Lung microvascular endothelial cell (primary cell): ENCODE results near the gene CAPZB. TPM values are rescaled to one million over a fixed set of nuclear protein-coding genes. Genes with fewer than 3 reads are reported as not detected.

ENCODE experiments used
- DNase-seq, 2 donors: peaks; one replicate each; pipeline versions ENCODE4 v3.0.0 to v3.0.0-alpha.2; 2010; ENCODE audit warnings: low read depth in 2 of 2
- total RNA-seq: library from RNA; depleted of rRNA; stranded (reverse); fragments of >200 nt; gene quantifications from 2 replicates; pipeline ENCODE4 v1.2.1, GENCODE V29; 2014

CAPZB gene
- total RNA-seq, 1 donor from 2014 or later: 104 TPM

DNA sequence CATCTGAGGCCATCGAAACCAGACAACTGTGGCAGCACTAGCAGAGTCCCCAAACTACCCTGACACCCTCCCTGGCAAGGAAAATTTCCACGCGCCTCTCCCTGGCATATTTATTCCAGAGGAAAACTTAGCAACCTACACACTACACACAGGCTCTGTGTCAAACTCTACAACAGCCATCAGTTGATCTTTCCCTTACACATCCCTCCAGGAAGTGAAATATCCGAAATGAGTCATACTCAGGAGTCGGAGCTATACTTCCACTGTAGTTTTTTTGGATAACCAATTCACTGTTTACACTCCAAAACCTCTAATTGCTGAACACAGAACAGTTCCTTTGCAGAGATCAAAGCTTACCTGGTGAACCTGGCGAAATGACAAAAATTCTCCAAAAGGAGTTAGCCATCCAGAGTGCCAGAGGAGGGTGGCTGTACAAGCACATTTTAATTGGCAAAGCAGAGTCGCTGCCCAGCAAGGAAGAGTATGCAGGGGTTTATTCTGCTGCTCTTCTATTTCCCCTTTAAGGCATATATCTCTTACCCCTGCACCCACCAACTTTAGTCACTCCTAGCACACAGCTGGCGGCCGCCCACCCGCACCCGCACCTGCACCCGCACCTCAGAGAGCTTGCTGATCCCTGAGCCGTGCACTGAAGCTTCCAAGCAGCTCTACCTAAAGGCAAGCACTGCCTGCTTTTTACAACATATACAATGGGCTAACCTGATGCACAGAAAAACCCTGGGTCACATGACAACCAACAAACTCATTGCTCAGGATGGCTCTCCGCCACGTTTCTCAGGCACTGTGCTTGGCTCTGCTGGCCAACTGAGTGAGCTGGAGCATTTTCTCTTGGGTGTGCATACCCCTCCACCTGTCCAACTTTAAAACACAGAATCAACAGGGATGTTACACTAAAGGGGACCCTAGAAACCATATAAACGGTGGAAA, 54.9 kb downstream of the CAPZB start:
- peak; percentile 89 to 98 for DNase-seq

DNA sequence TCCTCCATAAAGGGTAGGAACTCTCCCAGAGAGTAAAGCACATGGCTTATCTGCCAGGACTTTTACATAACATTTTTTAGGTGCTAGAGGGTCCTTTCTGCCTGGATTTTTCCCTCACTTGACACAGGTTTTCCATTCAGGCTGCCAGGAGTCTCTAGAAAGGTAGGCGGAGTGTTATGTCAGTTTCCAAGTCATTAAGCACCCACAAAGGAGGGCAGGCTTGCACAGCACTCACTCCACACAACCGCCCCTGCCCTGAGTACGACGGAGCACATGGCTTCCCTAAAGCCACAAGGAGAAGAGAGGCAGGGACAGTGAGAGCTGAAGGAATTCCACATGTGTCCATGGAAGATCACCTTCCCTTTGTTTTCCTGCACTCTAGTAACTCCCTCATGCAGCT, 55.7 kb downstream of the CAPZB start:
- DNase-seq: peak in 1 of 2 donors; percentile 82

DNA sequence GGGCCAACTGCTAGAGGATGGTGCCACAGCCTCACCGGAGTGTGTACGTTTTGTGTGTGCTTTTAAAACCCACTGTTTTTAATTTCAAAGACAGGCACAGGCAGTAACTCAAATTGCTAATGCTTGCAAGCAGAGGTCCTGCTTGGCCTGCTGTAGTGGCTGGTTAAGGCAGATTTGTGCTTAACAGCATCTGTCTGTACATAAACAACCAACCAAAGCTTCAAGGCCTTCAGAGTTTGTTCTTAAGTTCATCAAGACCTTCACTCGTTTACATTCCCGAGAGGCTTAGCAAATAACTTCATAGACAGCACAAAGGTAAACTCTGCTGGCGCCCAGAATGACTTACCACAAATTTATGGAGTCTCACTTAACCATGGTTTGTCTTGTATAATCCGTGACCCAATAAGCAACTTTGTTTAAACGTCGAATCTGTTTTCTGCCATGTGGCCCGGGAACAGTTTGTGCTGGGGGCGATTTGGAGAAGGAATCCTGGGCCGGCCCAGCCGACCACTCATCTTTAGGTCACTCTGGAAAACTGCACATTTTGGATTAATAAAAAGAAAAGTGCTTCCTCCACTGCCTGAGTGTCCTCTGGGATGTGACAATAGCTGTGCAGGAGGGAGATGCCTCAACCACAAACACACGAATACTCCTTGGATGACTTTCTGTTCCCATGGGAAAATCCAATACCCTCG, 58.1 kb downstream of the CAPZB start:
- DNase-seq: no peak

DNA sequence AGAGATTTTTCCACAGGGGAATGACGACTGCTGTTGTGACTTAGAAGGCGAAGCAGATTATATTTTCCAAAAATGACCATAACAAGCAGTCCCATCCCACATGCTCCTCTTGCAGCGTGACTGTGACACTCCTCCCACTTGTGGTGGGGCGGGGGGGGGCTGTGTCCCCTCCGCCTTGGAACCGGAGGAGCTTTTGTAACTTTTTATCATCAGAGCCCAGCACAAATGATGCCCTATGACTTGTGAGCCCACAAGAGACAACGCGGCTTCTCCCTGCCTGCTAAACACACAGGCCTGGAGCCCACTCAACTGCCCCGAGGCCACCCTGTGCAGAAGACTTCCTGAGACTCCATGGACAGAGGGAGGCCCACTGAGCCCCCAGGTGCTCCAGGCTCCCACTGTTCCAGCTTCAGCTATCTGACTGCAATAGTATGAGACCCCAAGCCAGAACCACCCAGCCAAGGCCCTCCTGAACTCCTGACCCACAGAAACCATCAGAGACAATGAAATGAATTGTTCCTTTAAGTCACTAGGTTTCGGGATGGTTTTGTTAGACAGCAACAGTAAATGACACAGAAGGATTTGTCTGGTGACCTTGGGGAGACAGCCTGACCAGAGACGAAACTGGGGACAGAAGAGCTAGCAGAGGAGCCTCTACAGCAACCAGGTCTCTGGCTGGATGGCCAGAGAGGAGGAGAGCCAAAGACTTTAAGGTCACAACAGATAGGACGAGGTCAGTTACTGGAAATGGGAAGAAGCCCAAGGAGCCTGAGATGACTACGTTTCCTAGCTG, 58.8 kb downstream of the CAPZB start:
- DNase-seq: no peak

DNA sequence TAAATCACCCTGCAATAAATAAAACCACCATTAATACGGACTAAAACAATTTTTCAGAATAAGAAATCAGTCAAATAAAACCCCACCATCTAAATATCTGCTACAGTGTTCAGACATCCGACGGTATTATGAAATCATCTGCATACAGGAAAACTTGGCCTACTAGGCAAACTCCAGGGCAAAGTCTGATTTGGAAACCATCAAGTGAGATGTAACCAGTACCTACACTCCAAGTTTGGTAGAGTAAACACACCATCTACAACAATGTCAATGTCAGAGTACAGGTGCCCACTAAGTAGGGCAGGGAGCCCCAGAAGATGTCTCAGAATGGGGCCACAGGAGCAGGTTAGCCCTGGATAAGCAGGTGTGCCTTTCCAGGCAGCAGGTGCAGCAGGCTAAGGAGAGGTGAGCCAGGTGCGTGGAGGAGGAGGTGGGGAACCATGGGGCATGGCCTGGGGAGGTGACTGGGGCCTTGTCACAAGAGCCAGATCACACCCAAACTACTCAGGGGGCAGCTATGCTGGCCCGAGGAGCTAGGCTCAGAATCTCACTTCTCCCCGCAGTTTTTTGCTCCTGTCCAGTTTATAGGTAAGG, 59.6 kb downstream of the CAPZB start:
- DNase-seq: no peak

DNA sequence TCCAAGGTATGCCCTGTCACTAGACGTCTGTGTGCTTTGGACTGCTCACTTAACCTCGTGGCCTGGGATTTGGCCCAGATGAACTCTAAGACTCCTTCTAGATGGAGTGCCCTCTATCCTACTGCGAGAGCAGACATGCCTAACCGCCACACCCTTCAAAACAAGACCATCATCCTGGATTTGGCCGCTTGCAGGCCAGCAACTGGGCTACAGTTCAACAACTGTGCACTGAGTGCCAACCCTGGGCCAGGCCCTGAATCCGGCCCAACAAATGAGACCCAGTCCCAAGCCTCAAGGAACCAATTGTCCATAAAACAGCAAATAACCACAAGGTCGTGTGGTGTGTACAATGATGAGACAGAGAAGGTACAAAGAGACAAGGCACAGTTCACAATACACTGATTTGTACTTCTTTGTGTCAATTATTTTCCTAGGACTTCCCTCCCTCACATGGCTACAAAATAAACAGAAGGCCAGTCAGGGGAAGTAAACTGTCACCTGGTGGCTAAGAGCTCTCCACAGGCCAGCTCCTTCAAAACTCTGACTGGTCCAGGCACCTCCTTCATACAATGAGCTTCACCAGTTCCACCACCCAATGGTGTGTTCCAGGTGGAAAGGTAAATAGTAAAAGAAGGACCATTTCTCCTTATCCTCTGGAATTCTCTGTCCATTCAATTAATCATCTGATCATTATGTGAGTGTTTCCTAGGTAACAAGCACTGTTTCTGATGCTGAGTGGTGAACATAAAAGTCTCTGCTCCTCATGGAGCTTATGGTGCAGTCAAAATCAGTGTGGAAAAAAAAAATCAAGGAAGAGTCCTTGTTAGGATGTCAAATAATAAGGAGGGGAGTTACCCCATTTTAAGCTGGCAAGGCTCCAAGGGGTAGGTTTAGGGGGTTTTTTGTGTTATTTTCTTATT, 60.4 kb downstream of the CAPZB start:
- DNase-seq: no peak

DNA sequence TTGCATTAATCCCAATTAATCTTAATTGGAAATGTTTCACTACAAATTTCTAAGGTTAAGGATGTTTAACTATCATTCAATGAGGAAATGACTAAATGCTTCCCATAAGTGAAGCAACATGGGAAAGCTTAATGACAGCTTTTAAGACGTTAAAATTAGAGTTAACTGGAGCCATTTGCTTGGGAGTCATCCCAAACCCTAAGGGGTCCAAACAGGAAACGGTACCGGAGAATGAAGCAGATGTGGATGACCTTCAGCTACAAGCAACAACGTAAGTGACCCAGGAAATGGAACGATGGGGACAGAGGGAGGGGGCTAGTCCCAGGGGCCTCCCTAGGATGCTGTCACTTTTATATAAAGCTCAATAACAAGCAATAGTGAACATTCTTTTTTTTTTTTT, 62.2 kb downstream of the CAPZB start:
- peak in 1 of 2 donors; percentile 33 for DNase-seq

DNA sequence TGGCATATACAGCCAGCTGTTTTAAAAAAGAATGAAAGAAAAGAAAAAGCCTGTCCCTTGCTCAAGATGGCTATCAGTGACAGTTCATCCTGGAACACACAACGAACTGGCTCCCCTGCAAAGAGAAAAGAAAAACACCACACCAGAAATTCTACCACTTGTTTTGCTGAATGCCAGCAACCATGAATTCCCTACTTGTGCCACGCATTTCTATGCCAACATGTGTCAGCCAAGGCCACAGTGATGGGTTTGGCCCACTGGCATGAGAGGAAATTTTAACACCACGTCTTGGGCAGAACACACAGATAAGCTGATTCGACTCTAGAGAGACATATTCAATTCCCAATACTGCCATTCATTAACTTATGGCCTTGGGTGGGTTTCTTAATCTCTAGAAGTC, 64.0 kb downstream of the CAPZB start:
- no peak for DNase-seq

DNA sequence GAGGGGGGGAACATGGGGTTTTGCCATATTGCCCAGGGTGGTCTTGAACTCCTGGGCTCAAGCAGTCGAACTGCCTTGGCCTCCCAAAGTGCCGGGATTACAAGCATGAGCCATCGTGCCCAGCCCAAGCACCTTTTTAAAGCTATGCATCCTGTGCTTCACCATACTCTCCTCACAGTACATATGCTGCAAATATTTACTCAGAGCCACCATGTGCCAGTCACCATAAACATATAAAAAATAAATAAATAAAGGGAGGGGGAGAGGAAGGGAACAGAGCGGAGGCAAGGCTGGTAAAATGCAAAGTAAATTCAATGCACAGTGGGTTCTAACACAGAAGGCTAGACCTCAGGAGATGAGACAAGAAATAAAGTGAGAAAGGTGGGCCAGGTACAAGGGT, 64.7 kb downstream of the CAPZB start:
- no peak for DNase-seq

DNA sequence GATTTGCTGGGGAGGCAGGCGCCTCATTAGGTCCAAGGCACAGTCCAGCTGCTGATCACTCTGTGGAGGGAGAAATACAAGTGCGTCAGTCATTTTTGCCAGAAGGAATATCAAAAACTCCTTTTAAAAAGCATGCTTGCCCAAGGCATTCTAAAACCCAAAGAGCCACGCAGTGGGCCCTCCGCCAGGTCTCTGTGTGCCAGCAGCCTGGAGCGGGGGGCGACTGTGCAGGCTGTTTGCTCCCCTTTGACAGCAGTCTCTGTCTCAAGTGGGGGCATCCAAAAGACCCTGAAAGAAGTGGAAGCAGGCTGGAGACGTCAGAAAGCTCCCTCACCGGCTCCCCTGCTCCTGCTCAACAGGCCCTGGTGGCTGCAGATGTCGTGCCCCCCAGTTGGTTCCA, 65.6 kb downstream of the CAPZB start:
- no peak for DNase-seq

DNA sequence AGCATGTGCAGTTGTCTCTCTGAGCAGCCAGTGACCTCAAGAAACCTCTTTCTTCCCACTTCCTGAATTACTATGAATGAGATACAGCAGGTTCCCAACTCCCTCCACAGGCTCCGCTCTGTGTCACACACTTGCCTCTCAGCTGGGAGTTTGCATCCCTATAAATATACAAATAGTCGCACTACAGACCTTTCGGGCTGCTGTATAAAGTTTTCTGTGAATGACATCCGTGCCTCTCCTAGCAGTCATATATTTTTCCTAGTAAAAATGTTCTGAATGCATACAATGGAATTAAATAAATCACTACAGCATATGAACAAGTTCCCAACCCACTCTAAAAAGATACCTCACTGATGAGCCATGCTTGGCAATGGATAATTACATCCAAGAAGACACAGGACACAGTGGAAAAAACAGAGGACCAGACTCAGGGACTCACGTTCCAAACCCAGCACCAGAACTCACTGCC, 66.8 kb downstream of the CAPZB start:
- peak in 1 of 2 donors; percentile 31 for DNase-seq

DNA sequence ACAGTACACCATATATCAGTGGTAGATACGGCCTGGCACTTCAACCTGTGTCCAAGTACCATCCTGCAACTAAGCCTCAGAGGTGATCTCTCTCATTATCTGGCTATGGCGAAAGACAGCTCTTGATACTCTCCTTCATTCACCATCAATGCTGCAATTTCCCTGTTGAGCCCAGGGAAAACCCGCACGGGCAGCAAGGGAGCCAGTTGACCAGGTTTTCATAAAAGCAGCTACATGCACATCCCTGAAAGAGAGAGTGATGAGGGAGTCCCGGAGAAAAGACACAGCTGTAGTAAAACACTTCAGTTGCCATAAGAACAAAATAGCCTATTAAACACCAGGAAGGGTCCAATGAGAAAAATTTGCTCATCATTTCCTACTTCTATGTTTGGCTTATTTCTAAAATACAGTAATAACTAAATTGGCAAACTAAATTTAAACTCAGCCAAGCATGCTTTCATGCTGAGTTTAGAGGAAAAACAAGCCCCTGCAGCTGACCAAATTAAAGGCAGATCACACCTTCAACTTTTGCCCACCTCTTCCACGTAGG, 68.3 kb downstream of the CAPZB start:
- DNase-seq: peak in 1 of 2 donors; percentile 86

DNA sequence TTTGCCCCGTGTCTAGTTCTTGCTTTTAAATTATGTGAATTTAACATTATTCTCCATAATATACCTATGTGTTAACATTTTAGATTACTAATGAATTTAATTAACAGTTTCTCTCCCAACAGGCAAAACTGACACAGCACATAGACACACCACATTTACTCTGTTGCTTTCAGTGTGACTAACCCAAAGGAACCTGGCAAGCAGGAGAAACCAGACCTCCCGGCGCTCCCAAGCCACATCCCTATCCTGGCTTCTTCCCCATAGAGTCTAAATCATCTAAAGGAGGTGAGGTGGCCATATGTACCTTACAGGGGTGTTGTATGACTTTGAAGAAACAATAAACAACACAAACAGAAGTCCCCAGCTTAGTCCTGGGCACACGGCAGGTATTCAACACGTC, 69.2 kb downstream of the CAPZB start:
- no peak for DNase-seq

DNA sequence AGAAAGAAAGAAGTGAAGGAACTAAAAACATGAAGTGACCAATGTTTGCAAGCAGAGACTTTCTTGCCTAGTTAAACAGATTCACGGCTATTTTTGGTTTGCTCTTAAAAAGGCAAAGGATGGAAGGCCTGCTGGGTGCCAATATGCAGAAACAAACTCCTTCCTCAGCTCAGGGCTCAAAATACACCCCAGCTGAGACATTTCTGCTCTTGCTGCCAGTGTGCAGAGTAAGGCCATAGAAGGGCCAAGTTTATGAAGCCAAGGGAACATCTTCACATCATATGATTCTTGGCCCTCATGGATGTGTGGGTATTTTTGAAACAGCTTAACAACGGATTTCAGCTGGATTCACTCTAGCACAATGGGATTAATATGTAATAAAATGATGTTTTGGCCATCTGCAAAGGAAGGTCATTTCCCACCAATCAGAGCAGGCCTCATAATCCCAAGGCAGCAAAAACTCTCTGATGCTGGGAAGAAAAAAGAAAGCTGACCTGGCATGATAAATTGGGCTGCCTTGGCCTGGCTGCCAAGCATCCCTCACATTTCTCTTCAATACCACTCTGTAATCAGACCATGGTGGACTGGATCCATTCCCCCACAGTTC, 70.7 kb downstream of the CAPZB start:
- no peak for DNase-seq

DNA sequence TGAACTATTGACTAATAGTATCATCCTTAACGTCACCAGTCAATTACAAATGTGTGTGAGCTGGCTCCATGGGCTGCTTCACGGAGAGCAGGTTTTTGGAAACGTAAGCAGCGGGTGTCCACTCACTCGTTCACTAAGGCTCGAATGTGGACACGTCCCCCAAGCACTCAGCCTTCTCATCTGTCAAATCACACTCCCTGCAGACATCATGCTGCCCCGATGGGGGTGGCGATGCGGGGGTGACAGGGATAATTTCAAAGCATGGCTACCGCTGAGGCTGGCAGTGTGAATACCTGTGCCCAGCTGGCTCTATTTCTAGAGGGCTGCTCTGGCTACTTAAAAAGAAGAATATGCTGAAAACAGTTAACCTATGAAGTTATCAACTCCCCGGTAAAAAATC, 71.3 kb downstream of the CAPZB start:
- DNase-seq: no peak

DNA sequence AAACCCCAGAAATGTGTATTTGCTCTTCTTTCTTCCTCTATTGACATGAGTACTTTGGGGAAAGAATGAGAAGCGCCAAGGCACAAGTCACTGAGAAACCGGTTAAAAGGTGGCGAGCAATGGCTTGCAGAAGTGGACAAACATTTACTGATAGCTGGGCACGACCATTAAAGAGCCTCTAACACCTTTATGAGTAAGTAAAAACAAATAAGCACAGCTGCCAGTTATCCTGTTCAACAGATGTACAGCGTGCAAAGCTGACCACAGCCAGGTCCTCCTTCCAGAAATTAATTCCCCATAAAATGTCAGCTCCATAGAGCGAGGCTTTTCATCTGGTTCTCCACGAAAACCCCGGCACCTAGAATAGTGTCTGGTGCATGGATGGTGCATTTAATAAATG, 72.7 kb downstream of the CAPZB start:
- no peak for DNase-seq

DNA sequence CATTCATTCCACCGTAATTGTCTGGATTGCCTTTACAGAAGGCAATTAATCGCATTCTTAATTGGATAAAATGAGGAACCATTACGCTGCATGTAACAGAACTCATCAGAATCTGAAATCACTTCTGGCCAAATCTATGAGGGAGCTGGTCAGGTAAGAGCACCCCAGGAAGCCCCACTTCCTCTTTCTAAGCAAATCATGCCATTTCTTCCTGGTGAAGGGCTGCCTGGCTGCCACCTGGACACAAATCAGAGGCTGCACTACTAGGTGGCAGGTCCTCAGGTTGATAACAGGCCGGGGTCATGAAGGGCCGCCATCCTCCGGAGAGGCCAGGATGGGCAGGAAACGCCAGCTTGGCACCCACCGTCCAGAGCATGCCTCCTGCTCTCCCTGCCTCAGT, 73.7 kb downstream of the CAPZB start:
- no peak for DNase-seq

DNA sequence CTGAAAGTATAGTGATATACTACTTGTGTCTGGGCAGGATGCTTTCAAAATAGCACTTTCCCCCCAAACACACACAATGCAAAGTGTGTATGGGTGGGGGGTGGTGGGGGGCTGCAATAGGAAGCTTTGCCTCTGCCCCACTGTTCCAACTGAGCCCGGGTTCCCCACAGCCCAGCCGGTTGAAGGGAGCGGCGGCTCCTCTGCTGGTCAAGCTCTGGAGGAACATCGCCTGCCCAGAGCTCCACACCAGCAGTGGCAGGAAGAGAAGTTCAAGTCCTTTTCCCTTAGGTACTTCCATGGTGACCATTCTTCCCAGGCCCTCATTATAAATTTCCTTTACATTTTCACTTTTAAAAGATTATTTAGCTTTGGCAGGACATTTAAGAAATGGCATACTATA, 74.9 kb downstream of the CAPZB start:
- DNase-seq: no peak

DNA sequence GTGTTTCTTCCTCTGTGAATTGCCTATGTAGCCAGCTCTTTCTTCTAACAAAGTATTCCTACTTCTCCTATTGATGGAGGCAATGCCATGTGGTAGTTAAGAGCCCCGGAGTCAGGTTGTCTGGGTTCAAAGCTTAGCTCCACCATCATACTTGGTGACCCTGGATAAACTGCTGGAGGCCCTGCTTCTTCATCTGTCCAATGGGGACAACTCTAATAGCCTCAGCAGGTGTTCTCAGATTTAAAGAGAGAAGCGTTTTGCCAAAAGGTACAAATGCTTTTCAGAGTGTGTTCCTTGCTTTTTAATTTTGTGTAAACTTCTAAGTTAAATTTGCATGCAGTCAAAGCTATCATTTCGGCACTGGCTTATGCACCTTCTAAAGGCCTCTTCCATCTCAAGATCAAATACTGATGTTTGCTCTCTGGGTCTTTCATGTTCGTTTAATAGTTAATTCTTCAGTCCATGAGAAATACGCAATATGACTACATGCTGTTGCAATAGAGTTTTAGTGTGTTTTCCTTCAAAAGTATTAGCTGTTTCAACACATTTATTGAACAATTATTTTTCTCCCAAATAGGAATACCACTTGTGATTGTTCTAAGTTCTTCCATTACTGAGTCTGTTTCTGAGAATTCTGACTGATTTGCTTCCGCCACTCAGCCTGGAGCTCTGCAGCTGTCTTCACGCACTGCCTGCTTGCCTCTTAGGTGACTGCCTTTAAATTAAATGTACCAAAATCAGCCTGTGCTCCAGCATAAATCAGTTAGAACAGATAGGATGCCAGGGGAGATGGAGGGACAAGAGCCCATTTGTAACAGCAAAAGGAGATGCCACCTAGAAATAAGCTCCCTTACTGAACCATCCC, 75.6 kb downstream of the CAPZB start:
- no peak for DNase-seq
